ENCODE results near the gene PACRG. TPM values are rescaled to one million over a fixed set of nuclear protein-coding genes. Genes with fewer than 3 reads are reported as not detected.
A peak's percentile ranks its signal among the peaks of the same experiment; 100 is the strongest.

PACRG gene
- total RNA-seq, 1 donor from 2014 or later: 1.2 TPM

GRCh38 chr6:163324326-163324687 is 596.5 kb downstream of the PACRG start:
- Mint-ChIP-seq H3K36me3 (ENCODE audit: unreplicated experiment) (no peaks in the 10 kb centered on the region), H3K9me3 (ENCODE audit: unreplicated experiment) (no peaks in the 10 kb centered on the region), H3K4me1 (ENCODE audit: unreplicated experiment) (peaks cover 29% of the 10 kb centered on the region), H3K27me3 (ENCODE audit: unreplicated experiment) (no peaks in the 10 kb centered on the region), H3K4me3 (ENCODE audit: unreplicated experiment) (no peak overlapping the region), H3K27ac (ENCODE audit: unreplicated experiment) (peak overlapping the region; percentile 87)
- no peak for DNase-seq (ENCODE audit: extremely low spot score, unreplicated experiment)
- no peak for TF ChIP-seq CTCF (IDR thresholded peaks at IDR 0.05)

- DNase-seq (ENCODE audit: extremely low spot score, unreplicated experiment): no peak
- H3K4me1 Mint-ChIP-seq (ENCODE audit: unreplicated experiment): peaks cover 33% of the 10 kb centered on the region
- TF ChIP-seq CTCF (IDR thresholded peaks at IDR 0.05): no peak
- H3K9me3 Mint-ChIP-seq (ENCODE audit: unreplicated experiment): no peaks in the 10 kb centered on the region
- H3K27me3 Mint-ChIP-seq (ENCODE audit: unreplicated experiment): no peaks in the 10 kb centered on the region
- H3K4me3 Mint-ChIP-seq (ENCODE audit: unreplicated experiment): peak overlapping the region; percentile 62
- H3K36me3 Mint-ChIP-seq (ENCODE audit: unreplicated experiment): no peaks in the 10 kb centered on the region
- H3K27ac Mint-ChIP-seq (ENCODE audit: unreplicated experiment): peak overlapping the region; percentile 87
Observed at GRCh38 chr6:163324688-163325389, 597.1 kb downstream of the PACRG start.

- no peak for DNase-seq (ENCODE audit: extremely low spot score, unreplicated experiment)
- H3K36me3 Mint-ChIP-seq (ENCODE audit: unreplicated experiment): no peaks in the 10 kb centered on the region
- H3K27me3 Mint-ChIP-seq (ENCODE audit: unreplicated experiment): no peaks in the 10 kb centered on the region
- H3K4me3 Mint-ChIP-seq (ENCODE audit: unreplicated experiment): peak overlapping the region; percentile 62
- H3K9me3 Mint-ChIP-seq (ENCODE audit: unreplicated experiment): no peaks in the 10 kb centered on the region
- H3K27ac Mint-ChIP-seq (ENCODE audit: unreplicated experiment): peak overlapping the region; percentile 87
- peaks cover 37% of the 10 kb centered on the region for H3K4me1 Mint-ChIP-seq (ENCODE audit: unreplicated experiment)
- no peak for TF ChIP-seq CTCF (IDR thresholded peaks at IDR 0.05)
Observed at GRCh38 chr6:163325390-163325784, 597.6 kb downstream of the PACRG start.

GRCh38 chr6:163327165-163327880 is 599.5 kb downstream of the PACRG start:
- no peak for DNase-seq (ENCODE audit: extremely low spot score, unreplicated experiment)
- TF ChIP-seq CTCF (IDR thresholded peaks at IDR 0.05): no peak
- Mint-ChIP-seq H3K27me3 (ENCODE audit: unreplicated experiment) (no peaks in the 10 kb centered on the region), H3K9me3 (ENCODE audit: unreplicated experiment) (no peaks in the 10 kb centered on the region), H3K4me1 (ENCODE audit: unreplicated experiment) (peaks cover 46% of the 10 kb centered on the region), H3K36me3 (ENCODE audit: unreplicated experiment) (no peaks in the 10 kb centered on the region), H3K27ac (ENCODE audit: unreplicated experiment) (no peak overlapping the region), H3K4me3 (ENCODE audit: unreplicated experiment) (no peak overlapping the region)

GRCh38 chr6:163327921-163328320 is 600.1 kb downstream of the PACRG start:
- Mint-ChIP-seq H3K27me3 (ENCODE audit: unreplicated experiment) (no peaks in the 10 kb centered on the region), H3K4me3 (ENCODE audit: unreplicated experiment) (no peak overlapping the region), H3K36me3 (ENCODE audit: unreplicated experiment) (no peaks in the 10 kb centered on the region), H3K9me3 (ENCODE audit: unreplicated experiment) (no peaks in the 10 kb centered on the region), H3K4me1 (ENCODE audit: unreplicated experiment) (peaks cover 52% of the 10 kb centered on the region), H3K27ac (ENCODE audit: unreplicated experiment) (no peak overlapping the region)
- DNase-seq (ENCODE audit: extremely low spot score, unreplicated experiment): no peak
- no peak for TF ChIP-seq CTCF (IDR thresholded peaks at IDR 0.05)

All from osteocyte (in vitro differentiated cells).